SK-N-SH (cell line): ENCODE measurements around the gene C22orf15. TPM values are rescaled to one million over a fixed set of nuclear protein-coding genes. Genes with fewer than 3 reads are reported as not detected.

Source experiments
- CTCF ChIA-PET: fragments of 300-600, 350-600 bp; formaldehyde crosslinking; extraction: SDS; loops from one replicate; lab custom pipeline; 2021; lab: Yijun Ruan, JAX
- POLR2A ChIA-PET: fragments of 350-600 bp; sonication (Branson Sonifier 250); formaldehyde crosslinking; extraction: SDS; loops from one replicate; lab custom pipeline; 2020; ENCODE audit warnings: antibody characterized with exemption, inconsistent platforms; lab: Yijun Ruan, JAX
- DNase-seq: peaks from one replicate; pipeline ENCODE4 v3.0.0; 2012
- H2AFZ ChIP-seq: fragments of 200-600 bp; sonication (generic); 2 replicates; pipeline ENCODE4 v1.8.1; 2016; ENCODE audit warnings: antibody characterized with exemption, mild to moderate bottlenecking, low read depth
- H3F3A ChIP-seq: fragments of 200-600 bp; sonication (generic); replicated peaks from 2 replicates; pipeline ENCODE3; 2016; ENCODE audit warnings: antibody characterized with exemption, mild to moderate bottlenecking; ENCODE audit not compliant: insufficient read depth
- H3K27ac ChIP-seq, 2 experiments: fragments of 200-500 bp in 1 of 2; fragments of 200-600 bp in 1 of 2; sonication (Bioruptor generic) in 1 of 2; sonication (generic), shearing (Covaris generic) in 1 of 2; 2 replicates each; pipeline versions ENCODE4 v1.5.1 to v1.6.1; 2014 to 2016; ENCODE audit warnings: low read depth in 2 of 2, inconsistent platforms in 1 of 2, low read length in 1 of 2, mild to moderate bottlenecking in 1 of 2, mixed read lengths in 1 of 2
- H3K27me3 ChIP-seq: fragments of 200-600 bp; sonication (generic), shearing (Covaris generic); 2 replicates; pipeline ENCODE4 v1.6.1; 2016; ENCODE audit warnings: mixed run types; ENCODE audit not compliant: insufficient read depth
- H3K36me3 ChIP-seq, 2 experiments: fragments of 200-500 bp in 1 of 2; fragments of 200-600 bp in 1 of 2; sonication (Bioruptor generic) in 1 of 2; sonication (generic) in 1 of 2; replicated peaks in 1 of 2; 2 replicates each; pipeline versions ENCODE3 to v1.5.1; 2014 to 2016; ENCODE audit warnings: low read length in 1 of 2, mild to moderate bottlenecking in 1 of 2; ENCODE audit not compliant: insufficient read depth in 2 of 2, control insufficient read depth in 1 of 2
- H3K4me1 ChIP-seq, 2 experiments: fragments of 200-500 bp in 1 of 2; fragments of 200-600 bp in 1 of 2; sonication (Bioruptor generic) in 1 of 2; sonication (generic), shearing (Covaris generic) in 1 of 2; 2 replicates each; pipeline versions ENCODE4 v1.5.1 to v1.6.1; 2014 to 2016; ENCODE audit warnings: low read depth in 1 of 2, low read length in 1 of 2, mixed run types in 1 of 2; ENCODE audit not compliant: insufficient read depth in 2 of 2, control insufficient read depth in 1 of 2
- H3K4me2 ChIP-seq: fragments of 200-600 bp; sonication (generic), shearing (Covaris generic); 2 replicates; pipeline ENCODE4 v1.6.1; 2017; ENCODE audit warnings: mixed run types
- H3K4me3 ChIP-seq, 2 experiments: fragments of 200-500 bp in 1 of 2; fragments of 200-600 bp in 1 of 2; sonication (Bioruptor generic) in 1 of 2; sonication (generic), shearing (Covaris generic) in 1 of 2; 2 replicates each; pipeline versions ENCODE4 v1.5.1 to v1.8.1; 2014 to 2016; ENCODE audit warnings: low read depth in 2 of 2, inconsistent platforms in 1 of 2, low read length in 1 of 2, mild to moderate bottlenecking in 1 of 2, mixed read lengths in 1 of 2, moderate library complexity in 1 of 2
- H3K79me2 ChIP-seq: fragments of 200-600 bp; sonication (generic); 2 replicates; pipeline ENCODE4 v1.8.1; 2017; ENCODE audit warnings: mild to moderate bottlenecking; ENCODE audit not compliant: insufficient read depth
- H3K9ac ChIP-seq: fragments of 200-600 bp; sonication (generic); 2 replicates; pipeline ENCODE4 v1.6.1; 2017; ENCODE audit warnings: mixed run types
- H3K9me2 ChIP-seq: fragments of 200-600 bp; sonication (generic); 2 replicates; pipeline ENCODE4 v1.6.1; 2017; ENCODE audit warnings: mixed run types
- H3K9me3 ChIP-seq: fragments of 200-600 bp; sonication (generic); 2 replicates; pipeline ENCODE4 v1.6.1; 2017; ENCODE audit warnings: mixed run types, mild to moderate bottlenecking, moderate library complexity
- H4K20me1 ChIP-seq: fragments of 200-600 bp; sonication (generic); 2 replicates; pipeline ENCODE4 v1.6.1; 2017; ENCODE audit warnings: mild to moderate bottlenecking, mixed run types; ENCODE audit not compliant: insufficient read depth
- CHD2 ChIP-seq: fragments of 150-350 bp; IDR thresholded peaks from 2 replicates; pipeline ENCODE4 v1.6.1; 2018; ENCODE audit warnings: low read length; ENCODE audit not compliant: partially characterized antibody
- ELF1 ChIP-seq: IDR thresholded peaks from 2 replicates; pipeline ENCODE4 v1.4.0; 2012
- FOSL2 ChIP-seq: IDR thresholded peaks from 2 replicates; pipeline ENCODE4 v1.4.0; 2012; ENCODE audit warnings: low read depth, mild to moderate bottlenecking, moderate library complexity, borderline replicate concordance
- FOXJ3 ChIP-seq: sonication (generic); formaldehyde crosslinking; IDR thresholded peaks from 2 replicates; pipeline ENCODE4 v1.5.1; 2020; ENCODE audit warnings: mild to moderate bottlenecking, missing genetic modification reagents
- FOXM1 ChIP-seq: IDR thresholded peaks from 2 replicates; pipeline ENCODE4 v1.4.0; 2012; ENCODE audit warnings: low read depth, mild to moderate bottlenecking
- GABPA ChIP-seq: IDR thresholded peaks from 2 replicates; pipeline ENCODE4 v1.4.0; 2012; ENCODE audit warnings: low read depth, mild to moderate bottlenecking
- POLR2AphosphoS5 ChIP-seq: IDR thresholded peaks from 2 replicates; pipeline ENCODE4 v1.6.1; 2012; ENCODE audit warnings: low read depth, low read length
- RFX5 ChIP-seq: IDR thresholded peaks from 2 replicates; pipeline ENCODE4 v1.6.1; 2012; ENCODE audit warnings: mild to moderate bottlenecking, improper control_type of control experiment, low read length
- SIN3A ChIP-seq: IDR thresholded peaks from 2 replicates; pipeline ENCODE4 v1.6.1; 2012; ENCODE audit warnings: low read depth, mild to moderate bottlenecking, low read length, moderate library complexity, borderline replicate concordance
- TEAD4 ChIP-seq: IDR thresholded peaks from 2 replicates; pipeline ENCODE4 v1.4.0; 2012; ENCODE audit warnings: mild to moderate bottlenecking, borderline replicate concordance; ENCODE audit not compliant: insufficient read depth
- WGBS: methylation state at CpG from one replicate; pipeline ENCODE4 v1.1.6; 2017; ENCODE audit warnings: low lambda C conversion rate; 5-methylcytosine and 5-hydroxymethylcytosine counted together
- polyA plus RNA-seq, 3 experiments: library from polyadenylated mRNA; depleted of rRNA; stranded (reverse); fragments of >200 nt; gene quantifications; 2 replicates each; pipeline ENCODE4 v1.2.3, GENCODE V29; 2012
- TF ChIP-seq, protein P1 (sequence below): IDR thresholded peaks from 2 replicates; pipeline ENCODE4; 2012
- TF ChIP-seq, protein P2 (sequence below): IDR thresholded peaks from 2 replicates; pipeline ENCODE4 v1.4.0; 2012; ENCODE audit warnings: low read depth, borderline replicate concordance
- TF ChIP-seq, protein P3 (sequence below): IDR thresholded peaks from 2 replicates; pipeline ENCODE4 v1.4.0; 2012; ENCODE audit warnings: low read depth

C22orf15 gene
- polyA plus RNA-seq, 1 of the 3 experiments (the other 2 are of a cell fraction), result 1.6 TPM

DNA sequence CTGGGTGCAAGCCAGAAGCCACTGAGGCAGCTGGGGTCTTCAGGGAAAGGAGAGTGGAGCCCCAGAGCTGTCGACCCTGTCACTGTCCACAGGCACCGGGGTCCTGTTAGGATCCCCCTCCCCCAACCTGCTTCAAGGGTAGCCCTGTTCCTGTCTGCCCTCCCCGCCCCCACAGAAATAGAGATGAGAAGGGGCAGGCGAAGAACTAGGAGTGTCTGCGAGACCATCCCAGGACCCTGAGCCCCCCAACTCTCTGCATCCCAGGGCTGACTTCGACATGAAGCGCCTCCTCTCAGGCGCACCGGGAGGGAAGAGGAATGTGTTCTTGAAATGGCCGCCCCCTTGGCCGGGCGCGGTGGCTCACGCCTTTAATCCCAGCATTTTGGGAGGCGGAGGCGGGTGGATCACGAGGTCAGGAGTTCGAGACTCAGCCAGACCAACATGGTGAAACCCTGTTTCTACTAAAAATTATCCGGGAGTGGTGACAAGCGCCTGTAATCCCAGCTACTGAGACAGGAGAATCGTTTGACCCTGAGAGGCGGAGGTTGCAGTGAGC is 11.3 kb upstream of the C22orf15 start:
- no peaks in the 10 kb centered on the region for H3K27me3 ChIP-seq
- peak overlapping the region; percentile 93 for H2AFZ ChIP-seq
- DNase-seq, result no peak
- H3K9ac ChIP-seq, result peak overlapping the region; percentile 83
- peak overlapping the region; percentile 84 for H3K4me2 ChIP-seq
- H3K36me3 ChIP-seq, result no peaks in the 10 kb centered on the region
- peaks cover 29% of the 10 kb centered on the region for H3K79me2 ChIP-seq
- H3K4me1 ChIP-seq, result peaks cover 0 to 10% of the 10 kb centered on the region in 2 experiments; a peak in 2 of 4 replicates
- WGBS, result 64% methylated on average over 19 of the region's 22 CpGs
- CTCF ChIA-PET, result interaction anchor here (1.9 to 2.7 kb wide), 2 partner anchors 16 to 98 kb away, joined by 4 to 6 read pairs; partner anchors contain the start of gene CHCHD10
- H3F3A ChIP-seq, result no peaks in the 10 kb centered on the region
- TF ChIP-seq, protein P1, sequence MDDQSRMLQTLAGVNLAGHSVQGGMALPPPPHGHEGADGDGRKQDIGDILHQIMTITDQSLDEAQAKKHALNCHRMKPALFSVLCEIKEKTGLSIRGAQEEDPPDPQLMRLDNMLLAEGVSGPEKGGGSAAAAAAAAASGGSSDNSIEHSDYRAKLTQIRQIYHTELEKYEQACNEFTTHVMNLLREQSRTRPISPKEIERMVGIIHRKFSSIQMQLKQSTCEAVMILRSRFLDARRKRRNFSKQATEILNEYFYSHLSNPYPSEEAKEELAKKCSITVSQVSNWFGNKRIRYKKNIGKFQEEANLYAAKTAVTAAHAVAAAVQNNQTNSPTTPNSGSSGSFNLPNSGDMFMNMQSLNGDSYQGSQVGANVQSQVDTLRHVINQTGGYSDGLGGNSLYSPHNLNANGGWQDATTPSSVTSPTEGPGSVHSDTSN, result no peak
- TF ChIP-seq POLR2AphosphoS5 (0 out of 2 replicates have a peak, but pooled peaks have one; percentile 2), CHD2 (no peak), GABPA (no peak), SIN3A (no peak)
- TF ChIP-seq, protein P2, sequence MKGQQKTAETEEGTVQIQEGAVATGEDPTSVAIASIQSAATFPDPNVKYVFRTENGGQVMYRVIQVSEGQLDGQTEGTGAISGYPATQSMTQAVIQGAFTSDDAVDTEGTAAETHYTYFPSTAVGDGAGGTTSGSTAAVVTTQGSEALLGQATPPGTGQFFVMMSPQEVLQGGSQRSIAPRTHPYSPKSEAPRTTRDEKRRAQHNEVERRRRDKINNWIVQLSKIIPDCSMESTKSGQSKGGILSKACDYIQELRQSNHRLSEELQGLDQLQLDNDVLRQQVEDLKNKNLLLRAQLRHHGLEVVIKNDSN, result no peak
- no peaks in the 10 kb centered on the region for H4K20me1 ChIP-seq
- no peaks in the 10 kb centered on the region for H3K9me2 ChIP-seq
- H3K4me3 ChIP-seq, result peak overlapping the region; percentile 78 to 81
- no peaks in the 10 kb centered on the region for H3K9me3 ChIP-seq
- POLR2A ChIA-PET, result interaction anchor here (1.0 to 2.3 kb wide), 3 partner anchors 8 to 106 kb away, joined by 4 to 9 read pairs (median 4); partner anchors contain the start of gene SLC2A11
- peak overlapping the region; percentile 64 to 88 for H3K27ac ChIP-seq

DNA sequence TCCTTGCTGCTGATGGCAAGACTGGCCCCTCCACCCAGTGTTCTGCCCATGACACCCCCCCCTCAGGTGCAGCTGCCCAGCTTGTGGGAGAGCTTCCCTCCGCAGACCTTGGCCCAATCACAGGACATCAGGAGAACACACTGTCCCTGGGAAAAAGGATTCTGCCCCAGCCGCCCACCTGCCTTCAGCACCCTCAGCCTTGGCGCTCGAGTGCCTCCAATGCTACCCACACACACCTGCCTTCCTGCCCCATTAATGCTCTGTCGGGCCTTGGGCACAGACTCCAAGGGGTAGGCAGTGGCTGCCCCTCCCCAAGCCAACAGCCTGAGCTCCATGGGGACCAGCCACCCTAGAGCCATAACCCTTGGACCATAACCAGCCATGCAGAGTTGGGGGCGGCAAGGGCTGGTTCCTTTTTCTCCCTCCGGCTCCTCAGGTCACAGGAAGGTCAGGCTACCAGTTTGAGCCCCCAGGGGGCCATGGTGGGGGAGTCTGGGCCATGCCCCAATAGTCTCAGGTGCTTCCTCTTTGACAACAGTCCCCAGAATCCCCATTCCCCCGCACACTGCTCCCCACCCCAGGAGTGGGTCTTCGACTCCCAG is 10.6 kb upstream of the C22orf15 start:
- TF ChIP-seq TEAD4 (no peak), FOSL2 (no peak), FOXJ3 (no peak), ELF1 (no peak), RFX5 (no peak), FOXM1 (no peak)
- TF ChIP-seq, protein P3, sequence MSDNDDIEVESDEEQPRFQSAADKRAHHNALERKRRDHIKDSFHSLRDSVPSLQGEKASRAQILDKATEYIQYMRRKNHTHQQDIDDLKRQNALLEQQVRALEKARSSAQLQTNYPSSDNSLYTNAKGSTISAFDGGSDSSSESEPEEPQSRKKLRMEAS, result no peak
- TF ChIP-seq, protein P1, result no peak
- no peaks in the 10 kb centered on the region for H3K36me3 ChIP-seq
- ChIA-PET POLR2A (interaction anchor here (1.0 kb wide), 1 partner anchor 106 kb away, joined by 4 read pairs; the partner anchor contains the start of gene SLC2A11), CTCF (interaction anchor here (1.9 to 2.7 kb wide), 2 partner anchors 15 to 98 kb away, joined by 4 to 6 read pairs; partner anchors contain the start of gene CHCHD10)
- DNase-seq, result peak; percentile 30
- peaks cover 23% of the 10 kb centered on the region for H3K79me2 ChIP-seq
- no peak overlapping the region for H3K4me2 ChIP-seq
- 98% methylated on average over 9 of the region's 9 CpGs for WGBS
- H3K27me3 ChIP-seq, result no peaks in the 10 kb centered on the region
- H3K9me2 ChIP-seq, result no peaks in the 10 kb centered on the region
- H3K9ac ChIP-seq, result no peak overlapping the region
- H4K20me1 ChIP-seq, result no peaks in the 10 kb centered on the region
- H3K4me1 ChIP-seq, result peaks cover 0 to 10% of the 10 kb centered on the region in 2 experiments; a peak in 2 of 4 replicates
- H3K27ac ChIP-seq, result no peak overlapping the region
- no peak overlapping the region for H2AFZ ChIP-seq
- H3K4me3 ChIP-seq, result no peak overlapping the region
- H3F3A ChIP-seq, result no peaks in the 10 kb centered on the region
- H3K9me3 ChIP-seq, result no peaks in the 10 kb centered on the region
